Measurements from ENCODE around the gene GRM5.

GRM5 gene

GRCh38 chr11:88529426-88529825 lies 536.4 kb downstream of the GRM5 start:
- TF ChIP-seq CTCF (IDR thresholded peaks at IDR 0.05; ENCODE audit: insufficient read depth, low read depth, low read length, missing control alignments), result no peak
- DNase-seq (ENCODE audit: low read depth), result no peak
- H3K4me3 ChIP-seq (ENCODE audit: low read depth, low read length), result no peak overlapping the region

GRCh38 chr11:88523386-88524071 lies 542.3 kb downstream of the GRM5 start:
- H3K4me3 ChIP-seq (ENCODE audit: low read depth, low read length), result no peak overlapping the region
- no peak for DNase-seq (ENCODE audit: low read depth)
- TF ChIP-seq CTCF (IDR thresholded peaks at IDR 0.05; ENCODE audit: insufficient read depth, low read depth, low read length, missing control alignments), result no peak

- no peak for DNase-seq (ENCODE audit: low read depth)
- TF ChIP-seq CTCF (IDR thresholded peaks at IDR 0.05; ENCODE audit: insufficient read depth, low read depth, low read length, missing control alignments), result no peak
- H3K4me3 ChIP-seq (ENCODE audit: low read depth, low read length), result no peak overlapping the region
Observed at GRCh38 chr11:88522624-88523385, 543.0 kb downstream of the GRM5 start.

- TF ChIP-seq CTCF (IDR thresholded peaks at IDR 0.05; ENCODE audit: insufficient read depth, low read depth, low read length, missing control alignments), result no peak
- H3K4me3 ChIP-seq (ENCODE audit: low read depth, low read length), result no peak overlapping the region
- DNase-seq (ENCODE audit: low read depth), result no peak
Observed at GRCh38 chr11:88521799-88522201, 544.0 kb downstream of the GRM5 start.

- no peak overlapping the region for H3K4me3 ChIP-seq (ENCODE audit: low read depth, low read length)
- no peak for TF ChIP-seq CTCF (IDR thresholded peaks at IDR 0.05; ENCODE audit: insufficient read depth, low read depth, low read length, missing control alignments)
- no peak for DNase-seq (ENCODE audit: low read depth)
Observed at GRCh38 chr11:88521399-88521798, 544.4 kb downstream of the GRM5 start.

- no peak for DNase-seq (ENCODE audit: low read depth)
- TF ChIP-seq CTCF (IDR thresholded peaks at IDR 0.05; ENCODE audit: insufficient read depth, low read depth, low read length, missing control alignments), result no peak
- H3K4me3 ChIP-seq (ENCODE audit: low read depth, low read length), result no peak overlapping the region
Observed at GRCh38 chr11:88520391-88520790, 545.4 kb downstream of the GRM5 start.
